AG04449 (cell line): ENCODE measurements around the gene REC8.

ENCODE experiments used
- CTCF ChIA-PET: fragments of 350-600 bp; formaldehyde crosslinking; extraction: SDS; loops from one replicate; lab custom pipeline; 2021; ENCODE audit warnings: antibody characterized with exemption; lab: Yijun Ruan, JAX
- POLR2A ChIA-PET: fragments of 400-600, 350-600 bp; formaldehyde crosslinking; extraction: SDS; loops from one replicate; lab custom pipeline; 2020; ENCODE audit warnings: antibody characterized with exemption, inconsistent platforms; lab: Yijun Ruan, JAX
- DNase-seq: peaks from one replicate; pipeline ENCODE4 v3.0.0-alpha.2; 2010; ENCODE audit warnings: low read depth, low spot score
- H3K4me3 ChIP-seq: 2 replicates; pipeline ENCODE4 v1.5.1; 2011; ENCODE audit warnings: low read depth, mild to moderate bottlenecking, control low read depth, low read length
- TF ChIP-seq, protein P1 (sequence below): IDR thresholded peaks from one replicate; pipeline ENCODE4 v1.5.1; 2011; ENCODE audit warnings: mild to moderate bottlenecking, moderate library complexity, low read length, control low read depth, inconsistent platforms; ENCODE audit not compliant: insufficient read depth; ENCODE audit errors: missing control alignments

Gene REC8

DNA sequence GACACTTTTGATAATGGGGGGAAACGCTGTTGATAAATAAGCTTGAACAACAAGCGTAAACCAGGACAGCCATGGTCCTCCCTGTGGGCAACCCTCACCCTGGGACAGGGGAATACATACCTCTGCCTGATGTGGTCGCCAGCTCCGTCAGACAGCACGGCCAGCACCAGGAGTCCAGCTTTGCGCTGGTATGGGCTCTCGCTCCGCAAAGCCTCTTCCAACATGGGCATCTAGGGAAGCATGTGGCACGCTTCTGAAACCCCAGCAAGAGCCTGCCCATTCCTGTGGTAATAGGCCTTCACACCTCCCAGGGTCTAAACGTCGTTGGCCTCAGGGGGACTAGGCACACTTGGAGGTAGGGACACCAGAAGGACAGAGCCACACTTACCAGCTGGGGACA is 13.9 kb downstream of the REC8 start:
- no peak for DNase-seq
- TF ChIP-seq, protein P1, sequence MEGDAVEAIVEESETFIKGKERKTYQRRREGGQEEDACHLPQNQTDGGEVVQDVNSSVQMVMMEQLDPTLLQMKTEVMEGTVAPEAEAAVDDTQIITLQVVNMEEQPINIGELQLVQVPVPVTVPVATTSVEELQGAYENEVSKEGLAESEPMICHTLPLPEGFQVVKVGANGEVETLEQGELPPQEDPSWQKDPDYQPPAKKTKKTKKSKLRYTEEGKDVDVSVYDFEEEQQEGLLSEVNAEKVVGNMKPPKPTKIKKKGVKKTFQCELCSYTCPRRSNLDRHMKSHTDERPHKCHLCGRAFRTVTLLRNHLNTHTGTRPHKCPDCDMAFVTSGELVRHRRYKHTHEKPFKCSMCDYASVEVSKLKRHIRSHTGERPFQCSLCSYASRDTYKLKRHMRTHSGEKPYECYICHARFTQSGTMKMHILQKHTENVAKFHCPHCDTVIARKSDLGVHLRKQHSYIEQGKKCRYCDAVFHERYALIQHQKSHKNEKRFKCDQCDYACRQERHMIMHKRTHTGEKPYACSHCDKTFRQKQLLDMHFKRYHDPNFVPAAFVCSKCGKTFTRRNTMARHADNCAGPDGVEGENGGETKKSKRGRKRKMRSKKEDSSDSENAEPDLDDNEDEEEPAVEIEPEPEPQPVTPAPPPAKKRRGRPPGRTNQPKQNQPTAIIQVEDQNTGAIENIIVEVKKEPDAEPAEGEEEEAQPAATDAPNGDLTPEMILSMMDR = no peak
- H3K4me3 ChIP-seq = no peak overlapping the region
- CTCF ChIA-PET = interaction anchor here (0.6 to 7.5 kb wide), 5 partner anchors 24 to 122 kb away, joined by 3 to 60 read pairs (median 4); partner anchors contain the start of genes CIDEB, EMC9 and IRF9
- POLR2A ChIA-PET = interaction anchor here (1.0 kb wide), 1 partner anchor 8 kb away, joined by 3 read pairs; no protein-coding TSS in a partner anchor

- no peak for DNase-seq
- POLR2A ChIA-PET = interaction anchor here (1.0 to 2.4 kb wide), 2 partner anchors 10 to 40 kb away, joined by 3 to 10 read pairs; partner anchors contain the start of genes PSME2 and RNF31
- TF ChIP-seq, protein P1 = no peak
- H3K4me3 ChIP-seq = no peak overlapping the region
- CTCF ChIA-PET = interaction anchor here (5.0 to 7.5 kb wide), 2 partner anchors 26 to 111 kb away, joined by 20 to 60 read pairs; partner anchors contain the start of gene IRF9
Observed at GRCh38 chr14:24186831-24187538, 15.1 kb downstream of the REC8 start.

DNA sequence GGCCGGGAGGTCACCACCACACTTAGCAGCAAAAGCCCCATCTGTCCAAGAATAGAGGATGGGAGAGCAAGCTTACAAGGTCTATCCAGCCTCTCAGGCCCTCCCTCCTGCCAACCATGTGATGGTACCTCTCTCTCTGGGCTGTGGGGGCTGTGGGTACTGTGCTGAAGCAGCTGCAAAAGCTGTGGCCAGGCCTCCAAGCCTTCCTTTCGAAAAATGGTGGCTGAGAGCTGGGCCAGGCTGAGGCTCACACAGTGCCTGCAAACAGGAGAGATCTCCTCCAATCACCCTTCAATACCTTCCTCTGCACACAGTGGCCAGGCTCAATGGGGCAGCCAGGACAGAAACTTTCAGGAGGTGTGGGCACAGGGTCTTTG is 15.6 kb downstream of the REC8 start:
- CTCF ChIA-PET = interaction anchor here (0.5 to 7.5 kb wide), 3 partner anchors 26 to 129 kb away, joined by 3 to 60 read pairs (median 20); partner anchors contain the start of gene IRF9
- POLR2A ChIA-PET = interaction anchor here (2.4 kb wide), 1 partner anchor 40 kb away, joined by 10 read pairs; the partner anchor contains the start of genes PSME2 and RNF31
- TF ChIP-seq, protein P1 = no peak
- H3K4me3 ChIP-seq = peak overlapping the region; percentile 84
- DNase-seq = no peak

GRCh38 chr14:24188251-24189058 is 16.6 kb downstream of the REC8 start, which contains the start of gene IPO4:
IPO4 (minus strand) TSS chr14:24188816; CDS start chr14:24188787, 29 bp downstream.
- POLR2A ChIA-PET = interaction anchor here (0.6 to 2.4 kb wide), 8 partner anchors 26 to 111 kb away, joined by 3 to 10 read pairs (median 4); partner anchors contain the start of genes DCAF11, DHRS1, NOP9 and NRL
- peak within 1 kb of the TSS; percentile 84 for H3K4me3 ChIP-seq
- TF ChIP-seq, protein P1 = no peak
- CTCF ChIA-PET = interaction anchor here (0.6 to 7.5 kb wide), 6 partner anchors 27 to 1213 kb away, joined by 3 to 60 read pairs (median 4); partner anchors contain the start of genes CIDEB, DHRS1, IRF9 and NOP9
- DNase-seq = peak; percentile 90

DNA sequence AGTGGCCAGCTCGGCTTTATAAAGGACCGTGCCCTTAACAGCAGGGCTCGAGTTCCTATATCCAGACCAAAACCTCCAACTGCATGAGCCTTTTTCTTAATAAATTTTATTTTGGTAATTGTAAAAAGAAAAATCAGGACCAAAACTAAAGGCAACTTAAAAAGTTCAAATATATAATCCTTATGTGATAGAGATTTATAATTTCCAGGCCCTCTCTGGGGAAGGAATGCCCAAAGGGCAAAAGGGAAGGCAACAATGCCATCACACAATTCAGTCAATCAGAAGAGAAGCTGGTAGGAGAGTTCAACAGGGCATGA is 17.1 kb downstream of the REC8 start:
- peak overlapping the region; percentile 30 for H3K4me3 ChIP-seq
- DNase-seq = no peak
- POLR2A ChIA-PET = interaction anchor here (1.0 to 2.4 kb wide), 8 partner anchors 25 to 110 kb away, joined by 3 to 10 read pairs (median 4); partner anchors contain the start of genes DCAF11, DHRS1, NOP9 and NRL
- CTCF ChIA-PET = interaction anchor here (0.9 to 7.5 kb wide), 6 partner anchors 25 to 242 kb away, joined by 3 to 60 read pairs (median 4); partner anchors contain the start of genes CIDEB, DHRS1, IRF9 and NOP9
- TF ChIP-seq, protein P1 = no peak
